ENCODE measurements around the gene CXorf66.
"Not testable (repeated sequence)": the region's sequence is repeated elsewhere in the genome, so short reads cannot be mapped to it uniquely, and the experiment has no call there.

Gene CXorf66

DNA sequence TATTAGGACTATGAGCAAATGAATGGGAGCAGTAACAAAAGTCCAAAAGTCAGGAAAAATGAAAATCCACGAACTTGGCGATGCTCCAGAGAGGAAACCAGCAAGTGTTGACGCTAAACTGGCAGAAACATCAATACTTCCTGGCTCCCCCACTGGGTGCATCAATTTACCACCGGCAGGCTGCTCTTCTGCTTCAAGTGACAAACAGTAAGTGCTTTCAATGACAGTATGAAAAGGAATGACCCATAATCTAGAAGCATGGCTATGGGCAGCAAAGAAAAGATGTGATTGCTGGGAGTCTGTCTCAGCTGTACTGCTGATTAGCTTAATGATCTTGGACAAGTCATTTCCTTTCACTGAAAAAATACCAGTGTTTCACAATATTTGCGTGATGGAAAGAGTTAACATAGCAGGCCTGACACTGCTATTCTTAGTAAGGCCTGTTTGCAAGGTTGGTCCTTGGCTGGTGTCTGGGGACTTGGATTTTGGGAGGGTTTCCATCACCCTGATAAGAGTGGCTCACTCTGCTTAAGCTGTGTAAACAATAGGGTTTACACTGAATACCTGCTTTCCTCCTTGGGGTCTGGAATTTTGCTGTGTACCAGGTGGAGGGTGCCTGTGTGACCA, 41.1 kb downstream of the CXorf66 start:
- DNase-seq: no peak

DNA sequence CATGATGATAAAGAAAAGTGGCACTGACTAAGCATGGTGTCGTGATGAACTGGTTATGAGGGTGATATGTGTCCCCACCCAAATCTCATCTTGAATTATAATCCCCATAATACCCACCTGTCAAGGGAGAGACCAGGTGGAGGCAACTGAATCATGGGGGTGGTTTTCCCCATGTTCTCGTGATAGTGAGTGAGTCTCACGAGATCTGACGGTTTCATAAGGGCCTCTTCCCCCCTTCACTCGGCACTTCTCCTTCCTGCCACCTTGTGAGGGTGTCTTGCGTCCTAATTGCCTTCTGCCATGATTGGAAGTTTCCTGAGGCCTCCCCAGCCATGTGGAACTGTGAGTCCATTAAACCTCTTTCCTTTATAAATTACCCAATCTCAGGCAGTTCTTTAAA, 44.2 kb downstream of the CXorf66 start:
- DNase-seq: not testable (repeated sequence)

DNA sequence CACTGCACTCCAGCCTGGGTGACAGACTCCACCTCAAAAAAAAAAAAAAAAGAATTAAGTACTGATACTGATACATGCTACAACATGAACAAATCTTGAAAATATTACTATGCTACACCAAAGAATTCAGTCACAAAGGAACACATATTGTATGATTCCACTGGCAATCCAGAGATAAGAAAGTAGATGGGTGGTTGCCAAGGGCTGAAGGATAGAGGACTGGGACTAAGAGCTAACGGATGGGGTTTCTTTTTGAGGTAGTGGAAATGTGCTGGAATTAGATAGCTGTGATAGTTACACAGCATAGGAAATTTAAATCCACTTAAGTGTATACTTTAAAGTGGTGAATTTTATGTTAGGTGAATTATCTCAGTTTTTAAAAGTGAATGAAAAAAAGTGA, 45.0 kb downstream of the CXorf66 start:
- no peak for DNase-seq

DNA sequence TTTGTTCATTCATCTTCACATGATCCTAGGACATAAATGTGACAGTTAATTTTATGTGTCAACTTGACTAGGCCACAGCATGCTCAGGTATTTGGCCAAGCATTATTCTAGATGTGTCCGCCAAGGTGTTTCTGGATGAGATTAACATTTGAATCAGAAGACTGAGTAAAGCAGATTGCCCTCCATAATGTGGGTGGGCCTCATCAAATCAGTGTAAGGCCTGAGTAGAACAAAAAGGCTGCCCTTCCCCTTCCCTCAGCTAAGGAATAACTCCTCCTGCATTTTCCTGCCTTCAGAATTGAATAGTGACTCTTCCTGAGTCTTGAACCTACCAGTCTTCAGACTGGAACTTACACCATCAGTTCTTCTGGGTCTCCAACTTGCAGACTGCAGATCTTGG, 50.9 kb downstream of the CXorf66 start:
- no peak for DNase-seq

DNA sequence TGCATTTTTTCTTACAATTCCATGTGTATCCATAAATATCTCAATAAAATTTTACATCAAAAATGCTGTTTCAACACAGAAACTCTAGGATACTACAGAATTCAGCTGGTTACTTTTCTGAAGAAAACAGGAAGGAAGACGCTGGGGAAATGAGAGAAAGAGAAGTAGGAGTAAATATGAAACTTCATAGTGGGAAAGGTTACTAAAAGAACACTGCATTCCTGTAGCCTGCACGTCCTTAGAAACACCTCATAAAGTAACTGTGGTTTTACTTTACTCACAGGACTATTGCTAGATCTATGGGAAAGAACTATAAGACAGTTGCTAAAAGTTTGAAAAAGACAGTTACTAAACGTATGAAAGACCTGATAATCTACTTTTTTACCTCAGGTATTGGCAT, 55.6 kb downstream of the CXorf66 start:
- DNase-seq: no peak

DNA sequence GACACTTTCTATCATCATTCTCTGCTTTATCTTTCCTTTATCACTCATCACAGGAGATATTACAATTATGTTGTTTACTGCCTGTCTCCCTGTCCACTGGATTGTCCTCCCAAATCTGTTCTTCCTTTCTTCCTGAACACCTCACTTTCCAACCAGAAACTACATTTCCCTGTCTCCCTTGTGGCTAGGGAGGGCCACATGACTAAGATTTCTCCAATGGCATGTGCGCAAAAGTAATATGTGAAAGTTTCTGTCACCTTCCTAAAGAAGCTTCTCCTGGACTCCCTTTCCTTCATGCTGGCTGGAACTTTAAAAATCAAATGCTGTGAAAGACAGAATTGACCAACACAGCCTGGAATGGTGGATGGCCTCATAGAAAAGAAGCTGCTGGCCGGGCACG, 58.2 kb downstream of the CXorf66 start:
- DNase-seq: no peak

DNA sequence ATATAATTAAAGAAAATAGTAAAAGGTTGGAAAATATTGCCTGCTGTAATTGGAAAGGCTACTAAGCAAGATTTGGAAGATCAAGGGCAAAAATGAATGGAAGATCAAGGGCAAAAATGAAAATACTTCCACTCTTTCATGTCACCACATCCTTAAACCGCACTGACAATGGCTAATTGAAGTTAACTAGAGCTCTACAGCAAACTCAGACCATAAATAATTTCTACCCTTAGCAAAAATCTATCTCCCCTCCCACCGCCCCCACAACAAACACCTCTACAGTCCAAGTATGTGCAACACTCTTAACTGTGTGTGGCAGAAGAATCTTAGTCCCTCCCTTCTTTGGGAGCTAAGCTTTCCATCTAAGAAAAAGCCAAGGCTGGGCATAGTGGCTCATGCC, 59.6 kb downstream of the CXorf66 start:
- no peak for DNase-seq

Measured in CD4-positive, alpha-beta T cell treated with Interferon alpha-2 for 1 hour (primary cell).